Psoas muscle (tissue), 8 donors: ENCODE measurements around the gene FAM171A1. TPM values are rescaled to one million over a fixed set of nuclear protein-coding genes. Genes with fewer than 3 reads are reported as not detected.
A peak's percentile ranks its signal among the peaks of the same experiment; 100 is the strongest.

Experiments used
- ATAC-seq, 4 donors: fragments of 200-7000 bp; cut with Tn5 transposase; one replicate each; pipeline ENCODE4 v1.9.1; 2020; ENCODE audit warnings: moderate library complexity in 3 of 4, mild to moderate bottlenecking in 2 of 4
- DNase-seq, 2 donors: peaks; one replicate each; pipeline ENCODE4 v3.0.0-alpha.2; 2020
- H3K27ac ChIP-seq: fragments of 200-600 bp; one replicate; pipeline ENCODE4 v1.8.0; 2022
- H3K27me3 ChIP-seq, 3 donors: fragments of 200-600 bp in 1 of 3; one replicate each; pipeline versions ENCODE4 v1.6.1 to v1.8.0; 2013 to 2022; ENCODE audit warnings: low read length in 2 of 3, mild to moderate bottlenecking in 2 of 3, moderate library complexity in 1 of 3; ENCODE audit not compliant: insufficient read depth in 3 of 3
- H3K36me3 ChIP-seq, 2 donors: fragments of 200-600 bp in 1 of 2; one replicate each; pipeline versions ENCODE4 v1.6.1 to v1.8.0; 2013 to 2022; ENCODE audit warnings: low read depth in 1 of 2, mild to moderate bottlenecking in 1 of 2, moderate library complexity in 1 of 2; ENCODE audit not compliant: insufficient read depth in 1 of 2
- H3K4me1 ChIP-seq: fragments of 200-600 bp; one replicate; pipeline ENCODE4 v1.8.0; 2022
- H3K4me3 ChIP-seq: fragments of 200-600 bp; one replicate; pipeline ENCODE4 v1.8.0; 2022; ENCODE audit warnings: mild to moderate bottlenecking
- H3K9me3 ChIP-seq: fragments of 200-600 bp; one replicate; pipeline ENCODE4 v1.8.0; 2022
- WGBS, 3 donors: extraction: QIAGEN DNeasy Blood & Tissue Kit; methylation state at CpG; one replicate each; pipeline versions ENCODE4 v1.1.6 to v1.1.7; 2013; 5-methylcytosine and 5-hydroxymethylcytosine counted together
- intact Hi-C, 2 donors: fragments of 100-400 bp; cut with DNase I; formaldehyde crosslinking; loops; one replicate each; pipeline versions ENCODE4 v1.11.0 to v1.14.2; 2022
- polyA plus RNA-seq, 3 donors: library from polyadenylated mRNA; stranded (reverse); fragments of 200-250 nt; gene quantifications; one replicate each; pipeline ENCODE4 v1.2.3, GENCODE V29; 2013
- total RNA-seq, 4 donors: library from RNA; stranded (reverse); fragmentation: NEBNext Ultra II Directional in 2 of 4; extraction: Animal tissue kit (Norgen Biotek cat#: 25700) in 2 of 4; gene quantifications; one replicate each; pipeline versions ENCODE4 v1.2.1 to v1.2.4, GENCODE V29; 2021 to 2023
- TF ChIP-seq, protein P1 (sequence below): fragments of 200-600 bp; IDR thresholded peaks from one replicate; pipeline ENCODE4 v1.8.0; 2022; ENCODE audit warnings: antibody characterized with exemption
- donor health status: healthy with polysubstance abuse.
- donor health status: DM: no; HTN: no; CAD: no; lungs with moderate emphysema.
- donor health status: Bipolar disorder and iron deficiency.
- donor health status: healthy.
- donor health status: DM: yes; HTN: yes; CAD: no.
- donor health status: DM: no; HTN: no; CAD: no.
- donor health status: DM: no; HTN: no; CAD: no.
- donor health status: DM: yes; HTN: yes; CAD: no.

The FAM171A1 gene
- total and polyA plus RNA-seq, 7 donors, result 3.9 to 10.5 (median 5.0) TPM

- Histone ChIP-seq H3K9me3 (no peaks in the 10 kb centered on the region), H3K27ac (no peak overlapping the region), H3K27me3 (no peaks in the 10 kb centered on the region), H3K4me3 (no peak overlapping the region), H3K4me1 (no peaks in the 10 kb centered on the region), H3K36me3 (no peaks in the 10 kb centered on the region)
- WGBS, 3 donors, result 68 to 73% (median 68%) methylated on average over 3 of the region's 3 CpGs
- ATAC-seq (no peak), DNase-seq (no peak)
- intact Hi-C loops, result no loop called here
- TF ChIP-seq, protein P1, sequence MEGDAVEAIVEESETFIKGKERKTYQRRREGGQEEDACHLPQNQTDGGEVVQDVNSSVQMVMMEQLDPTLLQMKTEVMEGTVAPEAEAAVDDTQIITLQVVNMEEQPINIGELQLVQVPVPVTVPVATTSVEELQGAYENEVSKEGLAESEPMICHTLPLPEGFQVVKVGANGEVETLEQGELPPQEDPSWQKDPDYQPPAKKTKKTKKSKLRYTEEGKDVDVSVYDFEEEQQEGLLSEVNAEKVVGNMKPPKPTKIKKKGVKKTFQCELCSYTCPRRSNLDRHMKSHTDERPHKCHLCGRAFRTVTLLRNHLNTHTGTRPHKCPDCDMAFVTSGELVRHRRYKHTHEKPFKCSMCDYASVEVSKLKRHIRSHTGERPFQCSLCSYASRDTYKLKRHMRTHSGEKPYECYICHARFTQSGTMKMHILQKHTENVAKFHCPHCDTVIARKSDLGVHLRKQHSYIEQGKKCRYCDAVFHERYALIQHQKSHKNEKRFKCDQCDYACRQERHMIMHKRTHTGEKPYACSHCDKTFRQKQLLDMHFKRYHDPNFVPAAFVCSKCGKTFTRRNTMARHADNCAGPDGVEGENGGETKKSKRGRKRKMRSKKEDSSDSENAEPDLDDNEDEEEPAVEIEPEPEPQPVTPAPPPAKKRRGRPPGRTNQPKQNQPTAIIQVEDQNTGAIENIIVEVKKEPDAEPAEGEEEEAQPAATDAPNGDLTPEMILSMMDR, result no peak
These were observed 150.6 kb downstream of the FAM171A1 start for GRCh38 chr10:15220445-15220844.

- no peak overlapping the region for H3K27ac ChIP-seq
- no peaks in the 10 kb centered on the region for H3K4me1 ChIP-seq
- no peaks in the 10 kb centered on the region for H3K27me3 ChIP-seq
- TF ChIP-seq, protein P1, result no peak
- H3K4me3 ChIP-seq, result no peak overlapping the region
- no peaks in the 10 kb centered on the region for H3K9me3 ChIP-seq
- DNase-seq (no peak), ATAC-seq (no peak)
- H3K36me3 ChIP-seq, result no peaks in the 10 kb centered on the region
- intact Hi-C loops, result no loop called here
- WGBS, 3 donors, result 94 to 96% (median 96%) methylated on average over 6 of the region's 6 CpGs
These were observed 154.4 kb downstream of the FAM171A1 start for GRCh38 chr10:15216700-15217099.

- Histone ChIP-seq H3K9me3 (no peaks in the 10 kb centered on the region), H3K4me3 (no peak overlapping the region), H3K36me3 (no peaks in the 10 kb centered on the region), H3K27me3 (no peaks in the 10 kb centered on the region), H3K27ac (no peak overlapping the region), H3K4me1 (no peaks in the 10 kb centered on the region)
- intact Hi-C loops, result no loop called here
- no peak for DNase-seq
- TF ChIP-seq, protein P1, result no peak
- ATAC-seq, result no peak
- WGBS, 3 donors, result 91 to 93% (median 92%) methylated on average over 17 of the region's 17 CpGs
These were observed 156.9 kb downstream of the FAM171A1 start for GRCh38 chr10:15214237-15214636.

GRCh38 chr10:15213461-15213861 is 157.6 kb downstream of the FAM171A1 start:
- TF ChIP-seq, protein P1, result no peak
- intact Hi-C loops, result no loop called here
- H3K36me3 ChIP-seq, result no peaks in the 10 kb centered on the region
- ATAC-seq (no peak), DNase-seq (peak in 1 of 2 donors; percentile 37)
- H3K4me1 ChIP-seq, result no peaks in the 10 kb centered on the region
- no peaks in the 10 kb centered on the region for H3K27me3 ChIP-seq
- 87 to 90% (median 90%) methylated on average over 18 of the region's 18 CpGs for WGBS, 3 donors
- H3K9me3 ChIP-seq, result no peaks in the 10 kb centered on the region
- H3K4me3 ChIP-seq, result no peak overlapping the region
- no peak overlapping the region for H3K27ac ChIP-seq

GRCh38 chr10:15211464-15211979 is 159.6 kb downstream of the FAM171A1 start:
- ATAC-seq (no peak), DNase-seq (no peak)
- Histone ChIP-seq H3K4me3 (no peak overlapping the region), H3K9me3 (no peaks in the 10 kb centered on the region), H3K36me3 (no peaks in the 10 kb centered on the region), H3K27me3 (no peaks in the 10 kb centered on the region), H3K4me1 (no peaks in the 10 kb centered on the region), H3K27ac (no peak overlapping the region)
- intact Hi-C loops, result no loop called here
- WGBS, 3 donors, result 89 to 93% (median 89%) methylated on average over 6 of the region's 6 CpGs
- TF ChIP-seq, protein P1, result no peak
